Urothelium cell line (cell line): ENCODE results near the gene RDM1.

Experiments used
- DNase-seq: peaks from one replicate; pipeline ENCODE4 v3.0.0; 2011; ENCODE audit warnings: low spot score, mixed read lengths
- FAIRE-seq: peaks from 2 replicates; lab custom pipeline; 2011; peaks lifted over from hg19 to GRCh38; lab: Jason Lieb, UNC

Gene RDM1

DNA sequence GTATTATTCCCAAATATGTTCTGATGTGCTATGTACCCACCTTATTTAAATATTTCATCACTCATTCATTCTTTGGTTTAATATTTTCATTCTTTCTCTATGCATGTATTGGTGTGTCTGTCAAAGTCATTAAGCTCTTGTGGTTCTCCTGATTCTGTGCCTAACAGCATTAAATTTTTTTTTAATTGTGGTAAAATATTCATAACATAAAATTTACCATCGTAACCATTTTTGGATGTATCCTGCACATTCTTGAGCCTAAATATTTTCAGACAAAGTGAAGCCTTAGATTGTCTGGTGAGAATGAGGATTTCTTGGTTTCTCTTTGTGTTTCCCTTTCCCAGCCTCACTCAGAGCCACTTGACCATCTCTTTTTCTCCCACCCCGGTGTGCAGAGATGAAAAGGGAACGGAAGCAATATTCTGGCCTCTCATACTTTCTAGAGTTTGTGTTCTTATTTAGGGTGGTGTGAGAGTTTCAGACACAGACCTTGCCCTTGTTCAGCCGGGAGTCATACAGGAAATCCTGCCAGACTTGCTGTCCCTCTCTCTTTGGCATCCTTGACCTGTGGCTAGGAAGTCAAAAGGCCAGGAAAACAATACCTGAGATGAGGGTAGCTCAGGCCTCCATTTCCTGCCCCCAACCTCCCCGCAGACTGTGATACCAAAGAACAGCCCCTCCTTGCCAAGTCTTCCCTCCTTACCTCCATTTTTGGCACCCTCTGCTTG lies 55.3 kb downstream of the RDM1 start:
- no peak for FAIRE-seq

DNA sequence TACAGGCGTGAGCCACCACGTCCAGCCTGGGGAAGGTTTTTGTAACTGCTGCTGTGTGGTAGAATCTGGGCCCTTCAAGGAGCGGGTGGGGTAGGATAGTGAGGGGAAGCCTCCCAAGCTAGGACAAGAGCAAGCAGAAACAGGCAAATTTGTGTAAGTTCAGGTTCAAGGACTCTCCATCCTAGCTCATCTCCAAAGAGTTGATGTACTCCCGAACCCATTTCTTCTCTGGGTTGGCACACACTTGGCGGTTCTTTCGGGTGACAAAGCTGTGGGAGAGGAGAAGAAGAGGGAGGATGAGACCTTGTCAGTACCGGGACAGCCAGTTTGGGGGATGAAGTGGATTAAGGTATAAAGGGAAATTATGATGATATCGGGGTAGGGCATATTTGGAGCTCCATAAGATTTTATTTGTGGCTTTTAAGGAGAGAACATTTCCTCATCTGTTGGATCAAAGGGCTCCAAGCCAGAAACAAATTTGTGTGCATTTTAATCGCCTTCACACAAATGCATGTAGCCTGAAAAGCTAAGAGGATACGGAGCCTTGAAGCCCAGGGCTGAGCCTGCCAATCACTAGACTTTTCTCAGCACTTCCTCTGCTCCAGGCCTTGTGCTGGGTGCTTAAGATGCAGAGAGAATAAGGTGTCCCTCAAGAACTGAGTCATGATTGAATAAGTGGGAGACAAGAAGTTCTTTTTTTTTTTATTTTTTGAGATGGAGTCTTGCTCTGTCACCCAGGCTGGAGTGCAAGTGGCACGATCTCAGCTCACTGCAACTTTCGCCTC lies 58.2 kb downstream of the RDM1 start:
- no peak for FAIRE-seq
- no peak for DNase-seq

More for the DNA sequence above, 55.3 kb downstream of the RDM1 start:
- no peak for DNase-seq

- FAIRE-seq (no peak), DNase-seq (no peak)
These were observed 59.4 kb downstream of the RDM1 start for GRCh38 chr17:35870906-35871819.

GRCh38 chr17:35868737-35869136 lies 61.8 kb downstream of the RDM1 start, which contains the start of gene HEATR9:
Gene HEATR9 (minus strand): TSS chr17:35868891. CDS start chr17:35868742, 149 bp downstream.
- FAIRE-seq (no peak), DNase-seq (no peak)
